Stimulated activated CD8-positive, alpha-beta memory T cell treated with anti-CD3 and anti-CD28 coated beads, Interleukin-15, amount 100 ng/mL, for 4 hours (primary cell): ENCODE measurements around the gene PC.
"Not testable (repeated sequence)": the region's sequence is repeated elsewhere in the genome, so short reads cannot be mapped to it uniquely, and the experiment has no call there.

ENCODE experiments used
- DNase-seq, 2 donors: peaks; one replicate each; pipeline ENCODE4 v3.0.0-alpha.2; 2020; ENCODE audit warnings: low read depth in 2 of 2

The PC gene

GRCh38 chr11:66842896-66843775 lies 115.0 kb downstream of the PC start, which contains the start of gene RCE1:
TSS of gene RCE1 (plus strand) at chr11:66843441. CDS start at chr11:66843456, 15 bp downstream.
- DNase-seq = peak; percentile 75 to 79

DNA sequence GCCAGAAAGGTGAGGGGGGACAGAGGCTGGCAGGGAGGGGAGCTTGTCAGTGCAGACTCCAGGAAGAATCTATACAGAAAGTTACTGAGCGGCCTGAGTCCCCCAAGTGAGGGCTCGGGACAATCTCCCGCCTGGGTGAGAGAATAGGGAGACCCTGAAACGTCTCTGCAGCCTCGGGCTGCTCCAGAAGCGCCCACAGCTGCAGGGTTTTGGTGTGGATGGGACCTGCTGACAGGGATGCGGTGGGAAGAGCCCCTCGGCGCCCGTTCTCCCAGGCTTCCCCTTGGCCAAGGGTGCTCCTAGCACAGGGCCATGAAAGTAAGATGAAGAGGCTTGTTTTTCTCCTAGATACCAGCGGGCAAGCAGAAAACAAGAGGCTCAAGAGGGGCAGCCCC lies 115.7 kb downstream of the PC start:
- DNase-seq = no peak

GRCh38 chr11:66841861-66842260 lies 116.3 kb downstream of the PC start:
- DNase-seq = no peak

DNA sequence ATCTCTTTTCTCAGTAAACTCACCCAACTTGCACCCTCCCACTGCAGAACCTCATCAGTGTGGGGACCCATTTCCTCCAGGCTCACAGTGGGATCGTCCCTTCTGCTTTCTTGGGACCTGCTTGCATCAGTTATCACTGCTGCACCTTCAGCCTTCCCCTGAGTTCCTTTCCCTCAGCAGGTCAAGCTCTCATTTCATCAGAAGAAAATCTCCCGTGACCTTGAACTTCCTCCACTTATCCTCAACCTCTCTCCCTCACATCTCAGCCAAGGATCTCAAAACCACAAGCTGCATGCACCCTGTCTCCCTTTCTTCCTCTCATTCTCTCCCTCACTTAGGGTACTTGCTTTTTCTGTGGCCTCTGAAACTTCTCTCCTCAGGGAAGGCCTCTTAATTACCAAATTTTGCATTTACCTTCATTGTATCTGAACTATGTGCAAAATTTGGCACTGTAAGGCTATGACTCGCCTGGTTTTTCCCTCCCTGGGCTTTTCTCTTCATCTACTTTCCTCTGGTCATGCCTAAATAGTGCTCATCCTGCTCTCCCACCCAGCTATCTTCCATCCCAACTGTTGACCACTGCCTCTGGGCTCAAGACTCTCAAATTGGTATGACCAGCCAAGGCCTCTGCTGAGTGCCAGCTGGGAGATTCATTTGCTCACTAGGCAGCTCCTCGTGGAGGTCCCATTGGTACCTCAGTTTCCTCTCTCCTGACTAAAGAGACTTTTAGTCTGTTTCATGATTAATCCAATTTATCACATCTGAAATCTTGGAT lies 117.7 kb downstream of the PC start:
- DNase-seq = no peak

DNA sequence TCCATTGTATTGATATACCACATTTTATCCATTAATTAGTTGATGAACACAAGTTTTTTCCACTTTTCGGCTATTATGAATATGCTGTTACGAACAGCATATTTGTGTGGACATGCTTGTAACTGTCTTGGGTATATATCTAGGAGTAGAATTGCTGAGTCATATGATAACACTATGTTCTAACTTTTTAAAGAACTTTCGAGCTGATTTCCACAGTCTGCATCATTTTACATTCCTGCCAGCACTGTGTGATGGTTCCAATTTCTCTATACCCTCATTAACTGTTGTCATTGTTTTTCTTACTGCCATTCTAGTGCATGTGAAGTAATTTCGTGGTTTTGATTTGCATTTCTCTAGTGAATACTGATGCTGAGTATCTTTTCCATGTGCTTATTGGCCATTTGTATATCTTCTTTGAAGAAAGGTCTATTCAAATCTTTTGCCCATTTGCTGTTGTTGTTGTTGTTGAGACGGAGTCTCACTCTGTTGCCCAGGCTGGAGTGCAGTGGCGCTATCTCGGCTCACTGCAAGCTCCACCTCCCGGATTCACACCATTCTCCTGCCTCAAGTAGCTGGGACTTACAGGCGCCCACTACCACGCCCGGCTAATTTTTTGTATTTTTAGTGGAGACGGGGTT lies 122.3 kb downstream of the PC start:
- DNase-seq = no peak

- DNase-seq = no peak
Measured at GRCh38 chr11:66834943-66835342, 123.2 kb downstream of the PC start.

GRCh38 chr11:66834539-66834845 lies 123.7 kb downstream of the PC start:
- DNase-seq = no peak

- not testable (repeated sequence) for DNase-seq
Measured at GRCh38 chr11:66824573-66824972, 133.6 kb downstream of the PC start.

- no peak for DNase-seq
Measured at GRCh38 chr11:66823700-66824099, 134.5 kb downstream of the PC start.

GRCh38 chr11:66820901-66821300 lies 137.3 kb downstream of the PC start:
- DNase-seq = no peak

DNA sequence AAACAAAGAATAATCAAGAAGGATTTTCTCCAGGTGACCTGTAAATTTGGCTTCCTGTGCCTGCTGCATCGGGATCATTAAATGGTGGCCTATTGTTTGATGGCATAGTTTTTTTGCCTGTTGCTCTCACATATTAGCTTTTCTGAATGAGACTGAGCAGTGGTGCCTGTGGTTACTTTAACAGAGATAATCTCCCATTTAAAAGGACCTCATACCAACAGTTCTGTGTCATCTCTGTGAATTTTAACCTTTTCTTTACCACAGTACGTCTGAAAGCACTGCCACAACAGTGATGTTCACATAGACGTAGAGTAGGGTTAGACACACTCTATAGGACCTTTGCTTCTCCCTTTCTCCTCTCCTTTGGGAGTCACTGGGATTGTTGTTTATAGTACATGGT lies 137.8 kb downstream of the PC start:
- no peak for DNase-seq

DNA sequence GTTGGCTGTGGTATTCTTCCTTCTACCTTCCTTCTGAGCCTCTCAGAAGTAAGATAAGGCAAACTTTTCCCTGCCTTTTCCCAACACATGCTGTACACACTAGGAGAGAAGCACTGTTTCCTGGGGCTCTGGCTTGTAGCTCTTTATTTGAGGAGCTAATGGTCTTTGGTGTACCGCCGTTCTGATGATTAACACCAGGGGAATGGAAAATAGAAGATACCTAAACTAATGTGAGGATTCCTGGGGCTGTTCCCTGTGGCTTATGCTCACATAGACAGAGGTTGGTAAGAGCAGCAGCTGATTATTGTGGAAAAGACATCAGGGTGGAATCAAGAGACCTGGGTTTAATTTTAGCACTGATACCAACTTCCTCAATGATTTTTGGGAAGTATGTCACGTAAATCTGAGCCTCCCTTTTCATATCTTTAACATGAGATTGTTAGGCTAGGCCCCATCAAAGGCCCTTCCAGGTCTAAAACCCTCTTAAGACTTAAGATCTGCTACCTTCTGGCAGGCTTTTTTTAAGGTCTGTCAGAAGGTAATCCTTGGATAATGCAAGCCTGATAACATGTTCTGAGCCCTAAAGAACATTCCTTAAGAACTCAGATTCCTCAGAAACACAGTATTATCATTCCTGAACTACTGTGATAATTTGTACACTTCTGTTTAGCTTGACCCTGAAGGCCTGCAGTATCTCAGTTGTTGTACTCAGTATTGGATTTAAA lies 139.8 kb downstream of the PC start:
- no peak for DNase-seq

- no peak for DNase-seq
Measured at GRCh38 chr11:66815646-66816045, 142.5 kb downstream of the PC start.

DNA sequence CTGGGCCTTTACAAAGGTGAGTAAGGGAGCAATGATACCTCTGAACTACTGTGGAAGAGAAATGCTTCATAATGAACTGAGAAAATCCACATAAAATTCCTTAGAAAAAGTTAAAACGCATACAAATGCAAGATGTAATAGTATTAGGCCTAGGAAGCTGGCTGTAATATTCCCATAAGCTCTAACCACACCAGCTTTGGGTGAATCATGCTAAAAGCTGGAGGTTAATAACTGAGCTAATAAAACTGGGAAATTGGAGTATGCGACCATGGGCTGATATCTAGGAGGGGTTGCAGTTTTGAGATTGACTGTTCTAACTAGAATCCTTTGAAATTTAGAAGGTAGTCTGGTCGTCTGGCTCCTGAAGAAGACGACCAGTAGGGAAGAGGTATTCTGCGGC lies 143.5 kb downstream of the PC start:
- no peak for DNase-seq

GRCh38 chr11:66810576-66811185 lies 147.5 kb downstream of the PC start:
- DNase-seq = no peak

GRCh38 chr11:66809592-66809991 lies 148.6 kb downstream of the PC start:
- DNase-seq = no peak

DNA sequence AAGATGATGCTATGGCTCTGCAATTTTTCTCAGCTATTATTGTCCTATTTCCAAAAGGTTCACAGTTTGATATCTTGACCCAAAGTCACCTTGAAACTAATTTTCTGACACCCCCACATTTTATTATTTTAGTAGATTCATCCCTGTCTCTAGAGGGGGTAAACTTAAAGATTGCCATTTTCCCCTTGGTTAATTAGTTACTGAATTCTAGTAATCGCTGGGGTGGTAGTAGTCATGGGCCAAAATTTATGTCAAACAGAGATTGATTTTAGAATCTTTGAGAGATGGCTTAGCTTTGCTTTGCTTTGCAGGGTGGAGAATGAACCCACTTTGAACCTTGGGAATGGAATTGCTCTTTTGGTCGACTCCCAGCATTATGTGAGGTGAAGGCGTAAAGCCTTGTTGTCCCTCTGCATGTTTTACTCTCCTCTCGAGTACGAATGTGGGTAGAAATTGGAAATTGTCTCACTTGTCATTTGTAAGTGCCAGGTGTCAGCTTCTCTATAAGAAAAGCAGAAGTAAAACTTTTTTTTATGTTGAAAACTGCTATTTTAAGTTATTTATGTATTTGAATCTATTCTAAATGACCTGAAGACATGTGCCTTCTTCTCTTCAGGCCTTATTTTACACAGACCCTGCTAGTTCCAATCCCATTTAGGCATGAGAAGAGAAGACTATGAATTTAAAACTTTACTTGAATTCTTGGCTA lies 157.3 kb downstream of the PC start:
- no peak for DNase-seq

- not testable (repeated sequence) for DNase-seq
Measured at GRCh38 chr11:66799815-66800214, 158.4 kb downstream of the PC start.
